ENCODE data around the gene ZMIZ1. TPM values are rescaled to one million over a fixed set of nuclear protein-coding genes. Genes with fewer than 3 reads are reported as not detected.

Gene ZMIZ1
- total and polyA plus RNA-seq, 4 donors: 3.9 to 19.1 (median 9.8) TPM

GRCh38 chr10:79178614-79179163, 109.9 kb downstream of the ZMIZ1 start:
- TF ChIP-seq EGR1 (IDR thresholded peaks at IDR 0.05; ENCODE audit: low read depth in 2 of 2) (no peak), RXRA (IDR thresholded peaks at IDR 0.05) (no peak), ATF3 (IDR thresholded peaks at IDR 0.05) (no peak), TAF1 (conservative IDR thresholded peaks at IDR 0.05) (no peak), ZBTB33 (IDR thresholded peaks at IDR 0.05) (no peak), RAD21 (IDR thresholded peaks at IDR 0.05) (no peak), CTCF (IDR thresholded peaks at IDR 0.05; ENCODE audit: low read depth, low read length, missing input control) (no peak), NR2F2 (IDR thresholded peaks at IDR 0.05) (no peak), HNF4G (IDR thresholded peaks at IDR 0.05) (no peak), SP1 (IDR thresholded peaks at IDR 0.05) (no peak), FOXA1 (IDR thresholded peaks at IDR 0.05) (no peak), FOXA2 (IDR thresholded peaks at IDR 0.05) (no peak)
- H3K36me3 ChIP-seq (ENCODE audit: control insufficient read depth in 4 of 4, insufficient read depth in 3 of 4, low read depth in 1 of 4, low read length in 3 of 4): no peaks in the 10 kb centered on the region
- no peaks in the 10 kb centered on the region for H3K27me3 ChIP-seq (ENCODE audit: control insufficient read depth in 4 of 4, insufficient read depth in 4 of 4, low read length in 3 of 4)
- H3K27ac ChIP-seq (ENCODE audit: low read depth in 1 of 2, low read length in 2 of 2): peak overlapping the region; percentile 22 to 23
- no peaks in the 10 kb centered on the region for H3K9me3 ChIP-seq (ENCODE audit: control insufficient read depth in 4 of 4, low read length in 3 of 4)
- peaks cover 9 to 19% (median 18%) of the 10 kb centered on the region in 4 donors for H3K4me1 ChIP-seq (ENCODE audit: control insufficient read depth in 4 of 4, insufficient read depth in 4 of 4, low read length in 3 of 4)
- H3K9ac ChIP-seq (ENCODE audit: low read depth in 1 of 2, low read length in 2 of 2): no peak overlapping the region
- H3K4me3 ChIP-seq (ENCODE audit: low read depth in 1 of 3, low read length in 3 of 3): no peak overlapping the region
- peak; percentile 45 for DNase-seq (ENCODE audit: low spot score)
- WGBS: 71% methylated on average over 9 of the region's 9 CpGs

- DNase-seq (ENCODE audit: low spot score): no peak
- H3K27me3 ChIP-seq (ENCODE audit: control insufficient read depth in 4 of 4, insufficient read depth in 4 of 4, low read length in 3 of 4): no peaks in the 10 kb centered on the region
- WGBS: 86% methylated on average over 7 of the region's 7 CpGs
- peaks cover 9 to 25% (median 21%) of the 10 kb centered on the region in 4 donors for H3K4me1 ChIP-seq (ENCODE audit: control insufficient read depth in 4 of 4, insufficient read depth in 4 of 4, low read length in 3 of 4)
- H3K9me3 ChIP-seq (ENCODE audit: control insufficient read depth in 4 of 4, low read length in 3 of 4): no peaks in the 10 kb centered on the region
- H3K4me3 ChIP-seq (ENCODE audit: low read depth in 1 of 3, low read length in 3 of 3): no peak overlapping the region
- H3K27ac ChIP-seq (ENCODE audit: low read depth in 1 of 2, low read length in 2 of 2): no peak overlapping the region
- no peak overlapping the region for H3K9ac ChIP-seq (ENCODE audit: low read depth in 1 of 2, low read length in 2 of 2)
- no peaks in the 10 kb centered on the region for H3K36me3 ChIP-seq (ENCODE audit: control insufficient read depth in 4 of 4, insufficient read depth in 3 of 4, low read depth in 1 of 4, low read length in 3 of 4)
- TF ChIP-seq SP1 (IDR thresholded peaks at IDR 0.05) (no peak), FOXA1 (IDR thresholded peaks at IDR 0.05) (no peak), GABPA (IDR thresholded peaks at IDR 0.05 in 1 of 2, conservative IDR thresholded peaks at IDR 0.05 in 1 of 2) (no peak), TAF1 (conservative IDR thresholded peaks at IDR 0.05) (no peak), REST (IDR thresholded peaks at IDR 0.05) (no peak), RAD21 (IDR thresholded peaks at IDR 0.05) (no peak), HNF4G (IDR thresholded peaks at IDR 0.05) (no peak), MAX (IDR thresholded peaks at IDR 0.05) (no peak), CTCF (IDR thresholded peaks at IDR 0.05; ENCODE audit: low read depth, low read length, missing input control) (no peak), EGR1 (IDR thresholded peaks at IDR 0.05; ENCODE audit: low read depth in 2 of 2) (no peak), YY1 (IDR thresholded peaks at IDR 0.05) (no peak), RXRA (IDR thresholded peaks at IDR 0.05) (no peak), ATF3 (IDR thresholded peaks at IDR 0.05) (no peak), FOXA2 (IDR thresholded peaks at IDR 0.05) (no peak), JUND (IDR thresholded peaks at IDR 0.05) (no peak)
Observed at GRCh38 chr10:79179164-79179956, 110.6 kb downstream of the ZMIZ1 start.
